GM12864 (cell line): ENCODE results near the gene CKB.

Source experiments
- DNase-seq: peaks from one replicate; pipeline ENCODE4 v3.0.0-alpha.2; 2011; ENCODE audit warnings: low read depth
- H3K4me3 ChIP-seq: 2 replicates; pipeline ENCODE4 v1.5.1; 2011; ENCODE audit warnings: mild to moderate bottlenecking, low read depth, low read length, control low read depth
- TF ChIP-seq, protein P1 (sequence below): IDR thresholded peaks from 2 replicates; pipeline ENCODE4 v1.5.1; 2011; ENCODE audit warnings: low read depth, mild to moderate bottlenecking, moderate library complexity, low read length, control low read depth, inconsistent platforms; ENCODE audit errors: missing control alignments

The CKB gene

DNA sequence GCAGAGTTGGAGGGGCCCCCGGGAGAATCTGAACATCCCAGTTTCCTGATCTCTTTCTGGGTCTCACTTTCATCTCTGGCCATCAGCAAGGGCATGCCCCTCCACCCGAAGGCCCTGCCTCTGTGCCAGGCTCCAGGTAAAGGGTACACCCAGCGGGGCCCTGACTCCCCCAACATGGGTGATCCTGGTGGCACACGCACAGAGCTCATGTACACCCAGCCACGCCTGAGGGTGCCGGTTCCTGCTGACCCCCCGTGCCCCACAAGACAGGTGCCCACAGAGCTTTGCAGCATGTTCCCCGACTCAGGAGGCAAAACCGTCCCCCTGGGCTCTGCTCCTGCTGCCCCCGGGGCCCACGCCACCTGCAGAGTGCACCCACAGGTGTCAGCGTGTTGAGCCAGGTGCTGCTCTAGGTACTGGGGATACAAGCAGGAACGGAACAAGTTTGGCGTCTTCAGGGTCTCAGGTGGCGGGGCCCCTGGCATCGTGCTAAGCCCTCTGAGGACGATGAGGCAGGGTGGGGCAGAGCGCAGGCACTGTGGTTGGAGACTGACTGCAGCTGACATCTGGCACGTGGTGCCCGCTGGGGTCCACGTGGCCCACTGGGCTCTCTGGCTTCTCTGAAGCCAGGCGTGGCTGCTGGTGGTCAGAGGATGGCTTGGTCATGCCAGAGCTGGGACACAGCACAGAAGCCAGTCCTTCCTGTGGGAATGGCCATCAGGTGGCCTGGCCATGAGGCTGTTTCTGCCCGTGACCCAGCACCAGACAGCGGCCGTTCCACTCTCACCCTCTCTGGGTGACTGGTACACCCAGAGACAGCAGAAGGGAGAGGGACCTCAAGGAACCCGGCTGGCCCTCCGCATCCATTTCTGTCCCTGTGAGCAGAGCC is 26.1 kb upstream of the CKB start:
- no peak for DNase-seq
- no peak overlapping the region for H3K4me3 ChIP-seq
- TF ChIP-seq, protein P1, sequence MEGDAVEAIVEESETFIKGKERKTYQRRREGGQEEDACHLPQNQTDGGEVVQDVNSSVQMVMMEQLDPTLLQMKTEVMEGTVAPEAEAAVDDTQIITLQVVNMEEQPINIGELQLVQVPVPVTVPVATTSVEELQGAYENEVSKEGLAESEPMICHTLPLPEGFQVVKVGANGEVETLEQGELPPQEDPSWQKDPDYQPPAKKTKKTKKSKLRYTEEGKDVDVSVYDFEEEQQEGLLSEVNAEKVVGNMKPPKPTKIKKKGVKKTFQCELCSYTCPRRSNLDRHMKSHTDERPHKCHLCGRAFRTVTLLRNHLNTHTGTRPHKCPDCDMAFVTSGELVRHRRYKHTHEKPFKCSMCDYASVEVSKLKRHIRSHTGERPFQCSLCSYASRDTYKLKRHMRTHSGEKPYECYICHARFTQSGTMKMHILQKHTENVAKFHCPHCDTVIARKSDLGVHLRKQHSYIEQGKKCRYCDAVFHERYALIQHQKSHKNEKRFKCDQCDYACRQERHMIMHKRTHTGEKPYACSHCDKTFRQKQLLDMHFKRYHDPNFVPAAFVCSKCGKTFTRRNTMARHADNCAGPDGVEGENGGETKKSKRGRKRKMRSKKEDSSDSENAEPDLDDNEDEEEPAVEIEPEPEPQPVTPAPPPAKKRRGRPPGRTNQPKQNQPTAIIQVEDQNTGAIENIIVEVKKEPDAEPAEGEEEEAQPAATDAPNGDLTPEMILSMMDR = no peak

DNA sequence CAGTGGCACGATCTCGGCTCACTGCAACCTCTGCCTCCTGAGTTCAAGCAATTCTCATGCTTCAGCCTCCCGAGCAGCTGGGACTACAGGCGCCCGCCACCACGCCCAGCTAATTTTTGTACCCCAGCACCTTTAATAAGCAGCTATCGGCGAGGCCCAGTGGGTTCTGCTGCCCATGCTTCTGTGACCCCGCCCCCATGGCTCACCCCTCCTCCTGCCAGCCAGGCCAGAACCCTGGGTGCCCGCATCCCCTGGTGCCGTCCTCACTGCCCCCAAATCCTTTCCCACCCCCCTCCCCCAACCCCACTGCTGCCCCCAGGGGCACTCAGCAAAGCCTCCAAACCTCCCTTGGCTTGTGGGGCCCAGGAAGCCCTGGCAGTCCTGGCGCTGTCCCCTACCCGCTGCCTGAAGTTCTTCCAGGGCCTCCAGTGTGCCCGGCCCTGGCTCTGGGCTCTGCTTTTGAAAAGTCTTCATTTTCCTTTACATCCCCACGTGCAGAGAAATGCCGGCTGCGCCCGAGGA is 25.4 kb upstream of the CKB start:
- H3K4me3 ChIP-seq = no peak overlapping the region
- no peak for DNase-seq
- TF ChIP-seq, protein P1 = no peak

DNA sequence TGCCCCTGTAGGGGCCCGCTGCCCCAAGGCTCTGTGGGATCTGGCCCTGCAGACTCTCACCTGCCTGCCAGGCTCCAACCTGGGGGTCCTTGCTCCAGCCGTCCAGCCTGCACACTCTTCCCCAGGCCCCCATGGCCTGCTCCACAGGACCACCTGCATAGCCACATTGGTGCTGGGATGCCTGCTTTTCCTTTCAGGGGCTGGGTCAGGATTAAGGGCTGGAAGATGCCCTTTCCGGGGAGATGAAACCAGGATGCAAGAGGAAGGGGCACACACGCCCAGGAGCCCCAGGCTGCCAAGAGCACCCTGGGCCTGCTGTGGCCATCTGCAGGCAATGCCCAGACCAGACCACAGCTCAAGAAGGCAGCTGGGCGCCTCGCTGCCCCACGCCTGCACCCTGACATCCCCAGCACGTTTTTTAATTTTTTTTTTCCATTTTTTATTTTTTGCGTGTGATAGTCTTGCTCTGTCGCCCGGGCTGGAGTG is 24.9 kb upstream of the CKB start:
- TF ChIP-seq, protein P1 = no peak
- no peak overlapping the region for H3K4me3 ChIP-seq
- DNase-seq = no peak

DNA sequence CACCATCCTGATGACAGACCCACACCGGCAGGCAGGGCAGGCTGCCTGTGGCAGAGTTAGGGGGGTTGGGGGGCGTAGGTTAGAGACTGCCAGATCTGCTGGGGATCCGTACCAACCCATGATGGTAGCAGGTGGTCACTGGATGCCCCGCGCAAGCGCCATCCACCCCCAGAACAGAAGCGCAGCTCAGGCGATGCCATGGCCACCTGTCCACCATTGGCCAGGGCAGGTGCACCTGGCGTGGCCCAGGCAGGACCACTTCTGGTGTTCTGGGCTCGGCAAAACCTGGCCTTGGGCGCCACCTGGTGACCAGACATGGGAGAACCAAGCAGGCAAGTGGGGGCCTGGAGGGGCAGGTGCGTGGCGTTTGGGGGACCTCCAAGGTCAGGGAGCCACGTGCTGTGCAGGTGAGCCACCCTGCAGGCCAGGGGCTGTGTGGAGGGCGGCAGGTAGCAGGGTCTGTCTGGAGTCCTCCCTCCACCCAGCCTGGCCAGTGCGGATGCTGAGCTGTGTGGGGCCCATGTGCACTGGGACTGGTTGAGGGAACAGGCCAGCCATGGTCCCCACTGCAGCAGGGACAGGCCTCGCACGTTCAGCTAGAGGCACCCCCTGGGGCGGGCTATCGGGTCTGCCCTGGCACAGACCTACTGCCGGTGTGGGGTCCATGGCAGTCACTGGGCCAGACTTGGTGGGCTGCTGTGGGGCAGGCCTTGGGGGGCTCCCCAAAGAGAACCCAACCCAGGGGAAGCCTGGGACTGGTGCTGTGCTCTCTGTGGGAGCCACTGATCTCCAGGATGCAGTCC is 24.2 kb upstream of the CKB start:
- no peak overlapping the region for H3K4me3 ChIP-seq
- TF ChIP-seq, protein P1 = peak; percentile 85
- DNase-seq = no peak

DNA sequence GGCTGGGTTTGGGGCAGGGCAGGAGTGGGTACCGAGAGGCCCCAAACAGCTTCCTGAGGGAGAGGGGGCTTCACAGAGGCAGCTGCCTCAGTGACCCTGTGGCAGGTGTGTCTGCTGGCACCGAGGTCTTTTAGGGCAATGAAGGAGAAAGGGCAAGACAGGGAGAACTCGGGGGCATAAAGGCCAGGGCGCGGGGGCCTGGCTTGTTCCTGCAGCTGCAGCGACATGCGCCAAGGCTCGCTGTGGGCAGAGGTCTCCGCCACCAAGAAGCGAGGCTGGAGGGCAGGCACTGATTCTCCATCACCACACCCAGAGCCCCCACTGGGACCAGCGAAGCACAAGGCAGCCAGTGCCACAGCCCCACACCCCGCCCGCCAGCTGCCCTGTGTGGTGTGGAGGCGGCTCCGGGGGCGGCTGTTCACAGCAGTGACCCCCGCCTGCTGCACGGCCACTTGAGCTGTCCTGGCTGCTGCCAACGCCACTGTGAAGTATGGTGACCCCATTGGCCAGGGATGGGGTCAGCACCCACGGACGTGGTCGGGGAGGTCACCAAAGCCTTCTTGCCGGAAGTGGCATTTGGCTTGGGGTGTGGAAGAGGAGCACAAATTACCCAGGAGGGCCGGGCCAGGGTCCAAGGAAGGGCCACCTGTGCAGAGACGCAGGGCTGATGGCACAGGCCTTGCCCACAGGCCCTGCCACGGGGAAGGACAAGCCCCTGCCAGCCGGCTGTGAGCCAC is 23.5 kb upstream of the CKB start:
- DNase-seq = no peak
- H3K4me3 ChIP-seq = no peak overlapping the region
- TF ChIP-seq, protein P1 = no peak

DNA sequence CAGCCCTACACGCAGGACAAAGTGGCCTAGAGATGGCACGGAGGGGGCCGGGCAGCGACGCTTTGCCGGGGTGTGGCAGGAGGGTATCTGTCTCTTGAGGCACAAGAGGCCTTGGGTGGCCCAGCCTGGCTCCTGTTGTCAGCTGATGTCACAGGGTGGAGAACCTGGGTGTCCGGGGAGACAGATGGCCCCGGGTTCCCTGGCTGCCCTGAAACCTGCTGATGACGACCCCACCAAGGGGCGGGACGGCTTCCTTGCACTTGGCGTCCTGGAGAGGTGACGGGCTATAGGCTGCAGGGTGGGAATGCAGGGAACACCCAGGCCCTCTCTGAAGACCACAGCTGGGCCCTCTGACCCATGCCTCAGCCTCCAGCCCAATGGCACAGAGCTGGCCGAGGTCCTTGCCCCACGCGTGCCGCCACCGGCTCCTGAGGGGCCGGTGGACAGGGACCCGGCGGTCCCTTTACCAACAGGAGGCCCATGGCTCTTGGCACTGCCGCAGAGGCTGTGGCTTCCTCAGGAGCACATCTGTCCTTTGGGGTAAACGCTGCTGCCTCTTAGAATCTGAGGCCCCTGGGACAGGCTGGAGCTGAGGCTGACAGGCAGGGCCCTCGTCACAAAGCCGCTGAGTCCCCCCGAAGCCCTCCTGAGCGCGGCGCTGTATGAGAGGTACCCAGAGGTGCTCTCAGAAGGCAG is 22.7 kb upstream of the CKB start:
- TF ChIP-seq, protein P1 = no peak

More for the DNA sequence above, 22.7 kb upstream of the CKB start:
- H3K4me3 ChIP-seq = no peak overlapping the region
- DNase-seq = no peak
